Measurements from ENCODE around the gene MEGF9. TPM values are rescaled to one million over a fixed set of nuclear protein-coding genes. Genes with fewer than 3 reads are reported as not detected.

The MEGF9 gene
- polyA plus RNA-seq, 1 of the 3 experiments (the other 2 are of a cell fraction), result 1.8 TPM

GRCh38 chr9:120742951-120743416 is 28.7 kb upstream of the MEGF9 start:
- H3K4me1 ChIP-seq (ENCODE audit: control insufficient read depth in 1 of 2, insufficient read depth in 2 of 2, low read depth in 1 of 2, low read length in 1 of 2), result no peaks in the 10 kb centered on the region
- 76% methylated on average over 5 of the region's 6 CpGs for WGBS (ENCODE audit: low lambda C conversion rate)
- TF ChIP-seq YY1 (IDR thresholded peaks at IDR 0.05; ENCODE audit: low read depth), result no peak
- TF ChIP-seq PBX3 (IDR thresholded peaks at IDR 0.05), result peak; percentile 47; the same call in 1 of the 2 replicates
- TF ChIP-seq RCOR1 (IDR thresholded peaks at IDR 0.05; ENCODE audit: low read length), result no peak
- TF ChIP-seq CTCF (IDR thresholded peaks at IDR 0.05), result peak; percentile 72
- no peak for TF ChIP-seq FOXM1 (IDR thresholded peaks at IDR 0.05; ENCODE audit: low read depth)
- no peak for TF ChIP-seq JUND (IDR thresholded peaks at IDR 0.05)
- no peak for TF ChIP-seq EP300 (IDR thresholded peaks at IDR 0.05; ENCODE audit: borderline replicate concordance in 1 of 2, low read depth in 1 of 2, low read length in 1 of 2)
- peak; percentile 52 for TF ChIP-seq SMC3 (IDR thresholded peaks at IDR 0.05; ENCODE audit: low read depth, low read length)
- no peak for TF ChIP-seq USF2 (IDR thresholded peaks at IDR 0.05; ENCODE audit: borderline replicate concordance, low read depth, low read length)
- no peak for TF ChIP-seq IRF3 (IDR thresholded peaks at IDR 0.05; ENCODE audit: low read depth, low read length)
- TF ChIP-seq FOXJ3 (CRISPR knock-in tag; IDR thresholded peaks at IDR 0.05), result no peak
- TF ChIP-seq TCF12 (IDR thresholded peaks at IDR 0.05), result no peak
- TF ChIP-seq MAX (IDR thresholded peaks at IDR 0.05; ENCODE audit: low read depth), result no peak
- TF ChIP-seq MEF2A (IDR thresholded peaks at IDR 0.05; ENCODE audit: borderline replicate concordance, low read depth), result no peak
- TF ChIP-seq REST (IDR thresholded peaks at IDR 0.05; ENCODE audit: low read depth, low read length), result no peak
- no peak for TF ChIP-seq ELF1 (IDR thresholded peaks at IDR 0.05)
- TF ChIP-seq RAD21 (IDR thresholded peaks at IDR 0.05; ENCODE audit: low read length), result peak; percentile 72
- H3K27me3 ChIP-seq (ENCODE audit: insufficient read depth), result no peaks in the 10 kb centered on the region
- H2AFZ ChIP-seq (ENCODE audit: low read depth), result no peak overlapping the region
- ChIA-PET CTCF (interaction anchor here (1.2 to 4.1 kb wide), 3 partner anchors 13 to 133 kb away, joined by 3 to 23 read pairs (median 10); no protein-coding TSS in a partner anchor), POLR2A (no interaction called here)
- no peaks in the 10 kb centered on the region for H3K79me2 ChIP-seq (ENCODE audit: insufficient read depth)
- H3K4me3 ChIP-seq (ENCODE audit: low read depth in 2 of 2, low read length in 1 of 2), result no peak overlapping the region; a peak in 1 of 4 replicates
- no peak overlapping the region for H3K9ac ChIP-seq
- H3K9me3 ChIP-seq, result no peaks in the 10 kb centered on the region
- peak; percentile 71 for DNase-seq
- peaks cover 10% of the 10 kb centered on the region for H3F3A ChIP-seq (replicated peaks; ENCODE audit: insufficient read depth)
- H3K27ac ChIP-seq (ENCODE audit: low read depth in 2 of 2, low read length in 1 of 2), result no peak overlapping the region
- no peaks in the 10 kb centered on the region for H4K20me1 ChIP-seq (ENCODE audit: insufficient read depth)
- H3K9me2 ChIP-seq, result no peaks in the 10 kb centered on the region
- H3K4me2 ChIP-seq, result no peak overlapping the region
- no peaks in the 10 kb centered on the region for H3K36me3 ChIP-seq (replicated peaks in 1 of 2; ENCODE audit: control insufficient read depth in 1 of 2, insufficient read depth in 2 of 2, low read length in 1 of 2)

All from SK-N-SH (cell line).